ENCODE measurements around the gene CFAP54.
"Not testable (repeated sequence)": the region's sequence is repeated elsewhere in the genome, so short reads cannot be mapped to it uniquely, and the experiment has no call there.

The CFAP54 gene

GRCh38 chr12:96487634-96488033 is 1.7 kb upstream of the CFAP54 start:
- H3K4me3 ChIP-seq (ENCODE audit: low read depth, low read length) = no peak overlapping the region
- H3K27ac ChIP-seq (ENCODE audit: extremely low read depth, low read depth, low read length) = no peak overlapping the region
- TF ChIP-seq MZF1 (tag by site-specific recombination; IDR thresholded peaks at IDR 0.05; ENCODE audit: borderline replicate concordance) (no peak), ZNF555 (tag by site-specific recombination; conservative IDR thresholded peaks at IDR 0.05) (no peak), ZNF280D (tag by site-specific recombination; IDR thresholded peaks at IDR 0.05) (no peak), ZNF843 (tag by site-specific recombination; IDR thresholded peaks at IDR 0.05) (no peak), ZNF571 (tag by site-specific recombination; IDR thresholded peaks at IDR 0.05) (no peak), BCL11A (tag by site-specific recombination; IDR thresholded peaks at IDR 0.05; ENCODE audit: low read depth) (no peak), SP2 (tag by site-specific recombination; IDR thresholded peaks at IDR 0.05) (no peak), ZBTB49 (tag by site-specific recombination; IDR thresholded peaks at IDR 0.05; ENCODE audit: low read depth) (no peak), ZNF426 (tag by site-specific recombination; IDR thresholded peaks at IDR 0.05) (no peak), EGR2 (tag by site-specific recombination; IDR thresholded peaks at IDR 0.05; ENCODE audit: low read depth) (no peak), ZNF433 (tag by site-specific recombination; IDR thresholded peaks at IDR 0.05; ENCODE audit: low read depth) (no peak), SCRT1 (tag by site-specific recombination; IDR thresholded peaks at IDR 0.05; ENCODE audit: borderline replicate concordance) (no peak), ZFHX2 (tag by site-specific recombination; conservative IDR thresholded peaks at IDR 0.05) (no peak), REPIN1 (tag by site-specific recombination; IDR thresholded peaks at IDR 0.05; ENCODE audit: low read depth) (no peak), ZNF548 (tag by site-specific recombination; IDR thresholded peaks at IDR 0.05) (no peak)
- ChIA-PET CTCF (no interaction called here), POLR2A (no interaction called here)
- H3K4me1 ChIP-seq (ENCODE audit: control insufficient read depth, insufficient read depth, low read length) = no peaks in the 10 kb centered on the region; the same call in 1 of the 2 replicates
- H3K9me3 ChIP-seq (ENCODE audit: control insufficient read depth, insufficient read depth, low read depth, low read length) = no peaks in the 10 kb centered on the region
- H3K36me3 ChIP-seq (ENCODE audit: control insufficient read depth in 2 of 2, insufficient read depth in 1 of 2, low read length in 2 of 2) = no peaks in the 10 kb centered on the region

- H3K36me3 ChIP-seq (ENCODE audit: control insufficient read depth in 2 of 2, insufficient read depth in 1 of 2, low read length in 2 of 2) = no peaks in the 10 kb centered on the region
- ChIA-PET CTCF (interaction anchor here (1.7 kb wide), 1 partner anchor 24 kb away, joined by 7 read pairs; no protein-coding TSS in a partner anchor), POLR2A (no interaction called here)
- TF ChIP-seq ZNF223 (tag by site-specific recombination; IDR thresholded peaks at IDR 0.05) (no peak), REPIN1 (tag by site-specific recombination; IDR thresholded peaks at IDR 0.05; ENCODE audit: low read depth) (no peak), ZSCAN30 (tag by site-specific recombination; IDR thresholded peaks at IDR 0.05) (no peak), ZNF112 (tag by site-specific recombination; IDR thresholded peaks at IDR 0.05) (no peak), ZNF26 (tag by site-specific recombination; IDR thresholded peaks at IDR 0.05) (no peak), ZNF629 (tag by site-specific recombination; IDR thresholded peaks at IDR 0.05) (no peak), RBAK (tag by site-specific recombination; IDR thresholded peaks at IDR 0.05) (no peak), ZNF558 (tag by site-specific recombination; IDR thresholded peaks at IDR 0.05) (no peak), BCL11A (tag by site-specific recombination; IDR thresholded peaks at IDR 0.05; ENCODE audit: low read depth) (no peak)
- H3K4me1 ChIP-seq (ENCODE audit: control insufficient read depth, insufficient read depth, low read length) = no peaks in the 10 kb centered on the region; the same call in 1 of the 2 replicates
- no peak overlapping the region for H3K27ac ChIP-seq (ENCODE audit: extremely low read depth, low read depth, low read length)
- H3K9me3 ChIP-seq (ENCODE audit: control insufficient read depth, insufficient read depth, low read depth, low read length) = no peaks in the 10 kb centered on the region
- H3K4me3 ChIP-seq (ENCODE audit: low read depth, low read length) = no peak overlapping the region
Measured at GRCh38 chr12:96493106-96493505, 3.7 kb downstream of the CFAP54 start.

GRCh38 chr12:96494154-96494553 is 4.8 kb downstream of the CFAP54 start:
- H3K36me3 ChIP-seq (ENCODE audit: control insufficient read depth in 2 of 2, insufficient read depth in 1 of 2, low read length in 2 of 2); H3K9me3 ChIP-seq (ENCODE audit: control insufficient read depth, insufficient read depth, low read depth, low read length); H3K4me3 ChIP-seq (ENCODE audit: low read depth, low read length); CTCF ChIA-PET; H3K27ac ChIP-seq (ENCODE audit: extremely low read depth, low read depth, low read length); H3K4me1 ChIP-seq (ENCODE audit: control insufficient read depth, insufficient read depth, low read length); POLR2A ChIA-PET: not testable (repeated sequence)
